ENCODE results near the gene DCBLD1.

DNA sequence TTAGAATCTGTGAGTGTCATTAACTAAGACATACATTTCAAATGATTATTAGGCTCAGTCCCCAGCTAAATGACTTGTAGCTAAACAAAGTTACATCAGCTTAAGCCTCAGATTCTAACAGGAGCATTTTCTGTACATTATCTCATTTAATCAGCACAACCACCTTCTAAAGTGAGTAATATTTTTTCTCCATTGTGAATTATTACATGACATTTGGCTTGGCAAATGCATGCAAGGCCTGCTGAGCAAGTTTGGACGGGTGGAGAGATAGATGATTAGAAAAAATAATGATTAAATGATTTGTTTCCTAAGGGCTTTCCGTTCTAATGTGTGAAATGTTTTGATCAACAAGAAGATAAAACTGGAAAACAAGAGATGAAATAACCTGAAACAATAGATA, 20.7 kb downstream of the DCBLD1 start:
- TF ChIP-seq POLR2AphosphoS5 (IDR thresholded peaks at IDR 0.05; ENCODE audit: low read depth, low read length) (no peak), TAF1 (IDR thresholded peaks at IDR 0.05; ENCODE audit: low read depth, low read length) (no peak), POLR2A (IDR thresholded peaks at IDR 0.05; ENCODE audit: low read depth, low read length) (no peak), SPI1 (IDR thresholded peaks at IDR 0.05; ENCODE audit: low read depth, low read length) (no peak)

All from GM12891 (cell line).